HCT116 (cell line): Measurements from ENCODE around the gene ACTR6. TPM values are rescaled to one million over a fixed set of nuclear protein-coding genes. Genes with fewer than 3 reads are reported as not detected.

Experiments used
- ATAC-seq: fragments of 200-7000 bp; cut with Tn5 transposase; 2 replicates; pipeline ENCODE4 v1.9.1; 2020; ENCODE audit warnings: mild to moderate bottlenecking, moderate library complexity
- BruUV-seq: library from RNA; stranded (reverse); fragments of 400-500 nt; replicated peaks from 2 replicates; lab custom pipeline; 2021; lab: Mats Ljungman, UMichigan
- CTCF ChIA-PET: fragments of 300-600 bp; sonication (Branson Sonifier 250); formaldehyde crosslinking; loops from one replicate; lab custom pipeline; 2021; ENCODE audit warnings: antibody characterized with exemption; lab: Charles Lee
- POLR2A ChIA-PET: fragments of 300-600, 350-600 bp; sonication (Branson Sonifier 250); formaldehyde crosslinking; loops from one replicate; lab custom pipeline; 2021; ENCODE audit warnings: antibody characterized with exemption; lab: Charles Lee
- RAD21 ChIA-PET, 2 experiments: fragments of 300-600 bp; sonication (Branson Sonifier 250); formaldehyde crosslinking; loops; one replicate each; lab custom pipeline; 2023; ENCODE audit warnings: low total read pairs in 2 of 2; ENCODE audit not compliant: uncharacterized antibody in 2 of 2, unreplicated experiment in 2 of 2, low non-redundant PET in 1 of 2; lab: Charles Lee
- DNase-seq: peaks from one replicate; pipeline ENCODE4 v3.0.0-alpha.2; 2010; ENCODE audit warnings: low read depth, low spot score
- H2AFZ ChIP-seq: fragments of 200-600 bp; shearing (Covaris generic), sonication (generic); 2 replicates; pipeline ENCODE4 v1.6.1; 2017; ENCODE audit warnings: low read depth, mixed run types, mixed read lengths, antibody characterized with exemption, low read length; ENCODE audit not compliant: poor library complexity, severe bottlenecking
- H3K27ac ChIP-seq: 2 replicates; pipeline ENCODE4 v1.5.1; 2012; ENCODE audit warnings: low read depth, low read length
- H3K27me3 ChIP-seq: fragments of 200-600 bp; sonication (generic); 2 replicates; pipeline ENCODE4 v1.6.1; 2016; ENCODE audit warnings: mixed run types, low read length, mixed read lengths; ENCODE audit not compliant: insufficient read depth
- H3K36me3 ChIP-seq, 2 experiments: fragments of 200-500 bp in 1 of 2; fragments of 200-600 bp in 1 of 2; sonication (Bioruptor generic) in 1 of 2; sonication (generic) in 1 of 2; 2 replicates each; pipeline versions ENCODE4 v1.5.1 to v1.6.1; 2014 to 2016; ENCODE audit warnings: low read length in 2 of 2, inconsistent platforms in 1 of 2, mixed read lengths in 1 of 2, mixed run types in 1 of 2; ENCODE audit not compliant: insufficient read depth in 2 of 2, control insufficient read depth in 1 of 2
- H3K4me1 ChIP-seq, 2 experiments: fragments of 200-600 bp in 1 of 2; sonication (generic) in 1 of 2; 2 replicates each; pipeline versions ENCODE4 v1.5.1 to v1.6.1; 2012 to 2017; ENCODE audit warnings: low read length in 2 of 2, inconsistent platforms in 1 of 2, mild to moderate bottlenecking in 1 of 2, mixed read lengths in 1 of 2, mixed run types in 1 of 2, moderate library complexity in 1 of 2; ENCODE audit not compliant: insufficient read depth in 2 of 2, control insufficient read depth in 1 of 2
- H3K4me2 ChIP-seq: fragments of 200-600 bp; sonication (generic); 2 replicates; pipeline ENCODE4 v1.6.1; 2017; ENCODE audit warnings: mixed run types, low read length, mixed read lengths
- H3K4me3 ChIP-seq, 2 experiments: fragments of 200-600 bp in 1 of 2; sonication (generic) in 1 of 2; replicated peaks in 1 of 2; 2 replicates each; pipeline ENCODE4 v1.5.1; 2011 to 2016; ENCODE audit warnings: low read length in 2 of 2, control low read depth in 1 of 2, low read depth in 1 of 2, mild to moderate bottlenecking in 1 of 2, mixed read lengths in 1 of 2, mixed run types in 1 of 2
- H3K79me2 ChIP-seq: fragments of 200-600 bp; sonication (generic); 2 replicates; pipeline ENCODE4 v1.6.1; 2017; ENCODE audit warnings: mild to moderate bottlenecking, mixed run types, low read length, moderate library complexity, mixed read lengths; ENCODE audit not compliant: insufficient read depth
- H3K9ac ChIP-seq: fragments of 200-600 bp; sonication (generic); 2 replicates; pipeline ENCODE4 v1.6.1; 2016; ENCODE audit warnings: low read length, mixed read lengths
- H3K9me2 ChIP-seq: fragments of 200-600 bp; sonication (generic), shearing (Covaris generic); 2 replicates; pipeline ENCODE4 v1.6.1; 2017; ENCODE audit warnings: mixed run types, mild to moderate bottlenecking, moderate library complexity; ENCODE audit not compliant: insufficient read depth
- H3K9me3 ChIP-seq, 2 experiments: fragments of 200-500 bp in 1 of 2; fragments of 200-600 bp in 1 of 2; sonication (Bioruptor generic) in 1 of 2; sonication (generic) in 1 of 2; 2 replicates each; pipeline ENCODE4 v1.6.1; 2014 to 2017; ENCODE audit warnings: low read length in 2 of 2, mixed read lengths in 2 of 2, inconsistent platforms in 1 of 2, low read depth in 1 of 2, mild to moderate bottlenecking in 1 of 2, mixed run types in 1 of 2, moderate library complexity in 1 of 2; ENCODE audit not compliant: control insufficient read depth in 1 of 2, insufficient read depth in 1 of 2
- H4K20me1 ChIP-seq: fragments of 200-600 bp; sonication (generic), shearing (Covaris generic); 2 replicates; pipeline ENCODE4 v1.6.1; 2017; ENCODE audit warnings: mixed run types, mild to moderate bottlenecking, moderate library complexity; ENCODE audit not compliant: insufficient read depth
- CEBPB ChIP-seq: IDR thresholded peaks from 2 replicates; pipeline ENCODE4 v1.6.1; 2012; ENCODE audit warnings: low read depth
- EGR1 ChIP-seq: IDR thresholded peaks from 2 replicates; pipeline ENCODE4 v1.6.1; 2012; ENCODE audit warnings: low read depth
- FOSL1 ChIP-seq: IDR thresholded peaks from 2 replicates; pipeline ENCODE4 v1.6.1; 2012; ENCODE audit warnings: low read depth
- POLR2A ChIP-seq: IDR thresholded peaks from 2 replicates; pipeline ENCODE4 v1.7.0; 2011; ENCODE audit warnings: borderline replicate concordance; ENCODE audit not compliant: insufficient read depth, insufficient read length; ENCODE audit errors: extremely low read depth
- RAD21 ChIP-seq: IDR thresholded peaks from 2 replicates; pipeline ENCODE4 v1.6.1; 2012; ENCODE audit warnings: low read depth, mild to moderate bottlenecking
- SP1 ChIP-seq: IDR thresholded peaks from 2 replicates; pipeline ENCODE4 v1.6.1; 2012; ENCODE audit warnings: low read depth
- SRF ChIP-seq: IDR thresholded peaks from 2 replicates; pipeline ENCODE4 v1.6.1; 2012; ENCODE audit warnings: low read depth
- intact Hi-C: fragments of 100-400 bp; cut with micrococcal nuclease; formaldehyde crosslinking; loops from 2 replicates; pipeline ENCODE4 v1.10.0; 2022
- microRNA counts: library from miRNA; unstranded; fragments of <30 nt; microRNA quantifications from one replicate; lab custom pipeline; 2015
- microRNA-seq: library from miRNA; unstranded; fragments of <30 nt; microRNA quantifications from one replicate; pipeline ENCODE4, GENCODE V29; 2016; ENCODE audit warnings: borderline number of aligned reads
- total RNA-seq: library from RNA; stranded (reverse); gene quantifications from one replicate; pipeline ENCODE4 v1.2.1, GENCODE V29; 2021; ENCODE audit not compliant: unreplicated experiment
- TF ChIP-seq, protein P1 (sequence below): IDR thresholded peaks from 2 replicates; pipeline ENCODE4 v1.6.1; 2012
- TF ChIP-seq, protein P2 (sequence below): IDR thresholded peaks from 2 replicates; pipeline ENCODE4 v1.6.1; 2011; ENCODE audit warnings: mild to moderate bottlenecking, low read length, moderate library complexity; ENCODE audit not compliant: insufficient replicate concordance; ENCODE audit errors: extremely low read depth

ACTR6 gene
- total RNA-seq, 1 experiment from 2014 or later: 40.4 TPM

DNA sequence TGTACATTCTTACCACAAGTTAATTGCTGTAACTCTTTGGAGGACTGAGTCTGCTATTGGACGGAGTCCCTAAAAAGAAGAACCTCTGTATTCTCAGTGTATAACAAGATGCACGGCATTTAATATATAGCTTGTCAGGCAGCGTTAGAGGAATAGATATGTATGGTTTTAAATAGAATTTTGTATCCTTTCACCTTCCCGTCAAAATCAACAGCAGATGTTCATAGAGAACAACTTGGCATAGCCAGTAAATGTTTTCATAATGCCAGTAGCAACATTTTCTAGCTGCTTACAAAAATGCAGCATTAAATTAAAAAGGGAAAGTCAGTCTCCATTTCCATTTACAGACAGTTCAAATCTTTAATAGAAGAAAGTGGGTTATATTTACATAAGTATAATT is 73.2 kb downstream of the ACTR6 start:
- BruUV-seq: no TSS peak
- RAD21 ChIA-PET: no interaction called here

More for the DNA sequence above, 73.2 kb downstream of the ACTR6 start:
- ChIA-PET POLR2A (no interaction called here), CTCF (no interaction called here)
- H2AFZ ChIP-seq: no peak overlapping the region
- H4K20me1 ChIP-seq: no peaks in the 10 kb centered on the region
- peaks cover under 1 to 4% of the 10 kb centered on the region in 2 experiments; a peak in 3 of 4 replicates for H3K4me1 ChIP-seq
- TF ChIP-seq SRF: no peak
- TF ChIP-seq, protein P1, sequence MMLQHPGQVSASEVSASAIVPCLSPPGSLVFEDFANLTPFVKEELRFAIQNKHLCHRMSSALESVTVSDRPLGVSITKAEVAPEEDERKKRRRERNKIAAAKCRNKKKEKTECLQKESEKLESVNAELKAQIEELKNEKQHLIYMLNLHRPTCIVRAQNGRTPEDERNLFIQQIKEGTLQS: no peak
- TF ChIP-seq, protein P2, sequence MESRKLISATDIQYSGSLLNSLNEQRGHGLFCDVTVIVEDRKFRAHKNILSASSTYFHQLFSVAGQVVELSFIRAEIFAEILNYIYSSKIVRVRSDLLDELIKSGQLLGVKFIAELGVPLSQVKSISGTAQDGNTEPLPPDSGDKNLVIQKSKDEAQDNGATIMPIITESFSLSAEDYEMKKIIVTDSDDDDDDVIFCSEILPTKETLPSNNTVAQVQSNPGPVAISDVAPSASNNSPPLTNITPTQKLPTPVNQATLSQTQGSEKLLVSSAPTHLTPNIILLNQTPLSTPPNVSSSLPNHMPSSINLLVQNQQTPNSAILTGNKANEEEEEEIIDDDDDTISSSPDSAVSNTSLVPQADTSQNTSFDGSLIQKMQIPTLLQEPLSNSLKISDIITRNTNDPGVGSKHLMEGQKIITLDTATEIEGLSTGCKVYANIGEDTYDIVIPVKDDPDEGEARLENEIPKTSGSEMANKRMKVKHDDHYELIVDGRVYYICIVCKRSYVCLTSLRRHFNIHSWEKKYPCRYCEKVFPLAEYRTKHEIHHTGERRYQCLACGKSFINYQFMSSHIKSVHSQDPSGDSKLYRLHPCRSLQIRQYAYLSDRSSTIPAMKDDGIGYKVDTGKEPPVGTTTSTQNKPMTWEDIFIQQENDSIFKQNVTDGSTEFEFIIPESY: no peak
- TF ChIP-seq CEBPB: no peak
- TF ChIP-seq SP1: no peak
- no peak for TF ChIP-seq FOSL1
- TF ChIP-seq RAD21: no peak
- TF ChIP-seq POLR2A: no peak
- TF ChIP-seq EGR1: no peak
- no peaks in the 10 kb centered on the region for H3K27me3 ChIP-seq
- no peaks in the 10 kb centered on the region for H3K9me3 ChIP-seq
- no peak for ATAC-seq
- no peak overlapping the region for H3K4me3 ChIP-seq
- H3K79me2 ChIP-seq: peaks cover 91% of the 10 kb centered on the region
- no peaks in the 10 kb centered on the region for H3K9me2 ChIP-seq
- H3K9ac ChIP-seq: no peak overlapping the region
- no peak overlapping the region for H3K4me2 ChIP-seq
- no peak overlapping the region for H3K27ac ChIP-seq
- H3K36me3 ChIP-seq: 0 out of 4 replicates have a peak, but pooled peaks cover 0 to 2% of the 10 kb centered on the region in 2 experiments
- intact Hi-C loops: no loop called here
- no peak for DNase-seq

MicroRNA genes within 50 kb of the gene (microRNA counts, 767-probe panel; counts per million panel counts)
- not detected for microRNA hsa-miR-1827 (lab: Ali Mortazavi, UCI)

Small RNA genes within 50 kb of the gene (microRNA-seq; reads per million reads assigned to microRNA genes)
- not detected for gene MIR1827

Other genes starting within 250 kb of the ACTR6 start
- gene ANKS1B, start 215.9 kb upstream of the ACTR6 start, total RNA-seq: 0.54 TPM
- gene BLTP3B, start 57.9 kb upstream of the ACTR6 start, total RNA-seq: 24.5 TPM
- gene DEPDC4, start 66.3 kb downstream of the ACTR6 start, total RNA-seq: 3.4 TPM
- gene SCYL2, start 66.4 kb downstream of the ACTR6 start, total RNA-seq: 31.7 TPM
- not detected for gene SLC17A8, start 156.3 kb downstream of the ACTR6 start, total RNA-seq